ENCODE results near the gene ITFG1. TPM values are rescaled to one million over a fixed set of nuclear protein-coding genes. Genes with fewer than 3 reads are reported as not detected.
"Not testable (repeated sequence)": the region's sequence is repeated elsewhere in the genome, so short reads cannot be mapped to it uniquely, and the experiment has no call there.

ITFG1 gene
- total RNA-seq, 1 donor from 2014 or later: 41.3 TPM

GRCh38 chr16:47459603-47460002 lies 1.3 kb downstream of the ITFG1 start:
- H3K9me3 Mint-ChIP-seq (ENCODE audit: low read depth): no peaks in the 10 kb centered on the region
- peak overlapping the region; percentile 98 for H3K27ac Mint-ChIP-seq
- H3K36me3 Mint-ChIP-seq (ENCODE audit: insufficient read depth): peaks cover 4% of the 10 kb centered on the region
- no peak for TF ChIP-seq CTCF (IDR thresholded peaks at IDR 0.05; ENCODE audit: unreplicated experiment)
- no peaks in the 10 kb centered on the region for H3K27me3 Mint-ChIP-seq
- H3K4me3 Mint-ChIP-seq (ENCODE audit: low read depth): peak overlapping the region; percentile 96
- DNase-seq (ENCODE audit: low spot score, unreplicated experiment): no peak
- H3K4me1 Mint-ChIP-seq (ENCODE audit: low read depth): peaks cover 31% of the 10 kb centered on the region

GRCh38 chr16:47458331-47458730 lies 2.5 kb downstream of the ITFG1 start:
- no peaks in the 10 kb centered on the region for H3K9me3 Mint-ChIP-seq (ENCODE audit: low read depth)
- TF ChIP-seq CTCF (IDR thresholded peaks at IDR 0.05; ENCODE audit: unreplicated experiment): no peak
- H3K27me3 Mint-ChIP-seq: no peaks in the 10 kb centered on the region
- H3K4me3 Mint-ChIP-seq (ENCODE audit: low read depth): no peak overlapping the region
- no peak overlapping the region for H3K27ac Mint-ChIP-seq
- peaks cover 4% of the 10 kb centered on the region for H3K36me3 Mint-ChIP-seq (ENCODE audit: insufficient read depth)
- peaks cover 27% of the 10 kb centered on the region for H3K4me1 Mint-ChIP-seq (ENCODE audit: low read depth)
- DNase-seq (ENCODE audit: low spot score, unreplicated experiment): no peak

GRCh38 chr16:47449788-47450187 lies 11.1 kb downstream of the ITFG1 start:
- no peak overlapping the region for H3K4me3 Mint-ChIP-seq (ENCODE audit: low read depth)
- peaks cover 8% of the 10 kb centered on the region for H3K36me3 Mint-ChIP-seq (ENCODE audit: insufficient read depth)
- H3K27me3 Mint-ChIP-seq: no peaks in the 10 kb centered on the region
- no peak for DNase-seq (ENCODE audit: low spot score, unreplicated experiment)
- TF ChIP-seq CTCF (IDR thresholded peaks at IDR 0.05; ENCODE audit: unreplicated experiment): no peak
- H3K9me3 Mint-ChIP-seq (ENCODE audit: low read depth): no peaks in the 10 kb centered on the region
- H3K27ac Mint-ChIP-seq: no peak overlapping the region
- H3K4me1 Mint-ChIP-seq (ENCODE audit: low read depth): peaks cover 18% of the 10 kb centered on the region

- Mint-ChIP-seq H3K27ac (no peak overlapping the region), H3K27me3 (no peaks in the 10 kb centered on the region), H3K36me3 (ENCODE audit: insufficient read depth) (peaks cover 9% of the 10 kb centered on the region), H3K9me3 (ENCODE audit: low read depth) (no peaks in the 10 kb centered on the region), H3K4me1 (ENCODE audit: low read depth) (peaks cover 18% of the 10 kb centered on the region), H3K4me3 (ENCODE audit: low read depth) (no peak overlapping the region)
- no peak for TF ChIP-seq CTCF (IDR thresholded peaks at IDR 0.05; ENCODE audit: unreplicated experiment)
- no peak for DNase-seq (ENCODE audit: low spot score, unreplicated experiment)
These were observed 11.9 kb downstream of the ITFG1 start for GRCh38 chr16:47448830-47449575.

GRCh38 chr16:47446431-47446830 lies 14.4 kb downstream of the ITFG1 start:
- Mint-ChIP-seq H3K9me3 (ENCODE audit: low read depth) (peaks cover 7% of the 10 kb centered on the region), H3K36me3 (ENCODE audit: insufficient read depth) (peaks cover 22% of the 10 kb centered on the region), H3K27me3 (no peaks in the 10 kb centered on the region), H3K27ac (no peak overlapping the region), H3K4me1 (ENCODE audit: low read depth) (peaks cover 18% of the 10 kb centered on the region), H3K4me3 (ENCODE audit: low read depth) (no peak overlapping the region)
- DNase-seq (ENCODE audit: low spot score, unreplicated experiment): no peak
- TF ChIP-seq CTCF (IDR thresholded peaks at IDR 0.05; ENCODE audit: unreplicated experiment): no peak

GRCh38 chr16:47442884-47443283 lies 18.0 kb downstream of the ITFG1 start:
- H3K4me1 Mint-ChIP-seq (ENCODE audit: low read depth); H3K4me3 Mint-ChIP-seq (ENCODE audit: low read depth); DNase-seq (ENCODE audit: low spot score, unreplicated experiment); H3K27ac Mint-ChIP-seq; H3K27me3 Mint-ChIP-seq: not testable (repeated sequence)
- H3K9me3 Mint-ChIP-seq (ENCODE audit: low read depth): peaks cover 22% of the 10 kb centered on the region
- H3K36me3 Mint-ChIP-seq (ENCODE audit: insufficient read depth): peaks cover 40% of the 10 kb centered on the region

GRCh38 chr16:47440066-47440465 lies 20.8 kb downstream of the ITFG1 start:
- H3K4me1 Mint-ChIP-seq (ENCODE audit: low read depth); H3K27me3 Mint-ChIP-seq; H3K4me3 Mint-ChIP-seq (ENCODE audit: low read depth); H3K27ac Mint-ChIP-seq; DNase-seq (ENCODE audit: low spot score, unreplicated experiment): not testable (repeated sequence)
- Mint-ChIP-seq H3K9me3 (ENCODE audit: low read depth) (peaks cover 22% of the 10 kb centered on the region), H3K36me3 (ENCODE audit: insufficient read depth) (peaks cover 44% of the 10 kb centered on the region)

GRCh38 chr16:47434274-47434673 lies 26.6 kb downstream of the ITFG1 start:
- DNase-seq (ENCODE audit: low spot score, unreplicated experiment); H3K27ac Mint-ChIP-seq; H3K4me1 Mint-ChIP-seq (ENCODE audit: low read depth); H3K4me3 Mint-ChIP-seq (ENCODE audit: low read depth); H3K27me3 Mint-ChIP-seq: not testable (repeated sequence)
- Mint-ChIP-seq H3K9me3 (ENCODE audit: low read depth) (peaks cover 12% of the 10 kb centered on the region), H3K36me3 (ENCODE audit: insufficient read depth) (peaks cover 24% of the 10 kb centered on the region)
